GM19438 (cell line): Measurements from ENCODE around the gene SHH.

ENCODE experiments used
- ATAC-seq: cut with Tn5 transposase; IDR thresholded peaks from one replicate; pipeline ENCODE4 v1.9.1; 2021; ENCODE audit warnings: low read depth; ENCODE audit not compliant: unreplicated experiment

SHH gene

GRCh38 chr7:155750255-155751125 is 61.8 kb downstream of the SHH start:
- no peak for ATAC-seq
